ENCODE data around the gene SLC25A41.
"Not testable (repeated sequence)": the region's sequence is repeated elsewhere in the genome, so short reads cannot be mapped to it uniquely, and the experiment has no call there.

Gene SLC25A41

GRCh38 chr19:6431891-6432290 is 1.7 kb downstream of the SLC25A41 start:
- no peak for DNase-seq (ENCODE audit: low read depth, low spot score)
- H3K27ac ChIP-seq, result no peak overlapping the region

DNA sequence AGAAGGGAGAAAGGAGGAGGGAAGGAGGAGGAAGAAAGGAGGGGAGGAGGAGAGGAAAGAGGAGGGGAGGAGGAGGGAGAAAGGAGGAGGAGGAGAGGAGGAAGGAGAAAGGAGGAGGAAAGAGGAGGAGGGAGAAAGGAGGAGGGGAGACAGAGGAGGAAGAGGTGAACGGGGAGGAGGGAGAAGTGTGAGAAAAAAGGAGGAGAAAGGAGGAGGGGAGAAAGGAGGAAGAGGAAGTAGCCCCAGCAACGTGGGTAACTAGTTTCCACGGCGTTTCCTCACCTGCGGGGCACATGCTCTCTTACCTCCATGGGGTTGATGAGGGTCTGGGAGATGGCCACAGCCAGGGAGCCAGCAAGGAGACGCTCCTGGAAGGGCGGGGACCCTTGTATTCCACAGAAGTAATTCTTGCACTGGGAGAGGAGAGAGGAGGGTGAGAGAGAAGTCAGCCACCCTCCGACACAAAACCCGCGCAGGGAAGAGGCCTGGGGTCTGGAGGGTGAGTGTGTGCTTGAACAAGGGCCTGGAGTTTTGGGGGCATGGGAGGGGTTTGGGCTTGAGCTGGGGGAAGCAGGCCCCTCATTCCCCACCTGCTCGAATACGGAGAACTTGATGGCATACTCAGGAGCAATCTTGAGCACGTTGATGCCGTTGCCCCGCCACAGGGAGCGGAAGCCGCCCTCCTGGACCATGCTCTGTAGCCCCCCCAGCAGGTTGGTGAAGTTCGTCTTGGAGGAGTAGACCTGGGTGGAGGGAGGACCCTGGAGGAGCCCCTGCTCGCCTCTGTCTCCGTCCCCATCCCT is 3.9 kb downstream of the SLC25A41 start:
- H3K27ac ChIP-seq, result no peak overlapping the region
- DNase-seq (ENCODE audit: low read depth, low spot score), result no peak

GRCh38 chr19:6428692-6429418 is 4.7 kb downstream of the SLC25A41 start:
- H3K27ac ChIP-seq; DNase-seq (ENCODE audit: low read depth, low spot score): not testable (repeated sequence)

DNA sequence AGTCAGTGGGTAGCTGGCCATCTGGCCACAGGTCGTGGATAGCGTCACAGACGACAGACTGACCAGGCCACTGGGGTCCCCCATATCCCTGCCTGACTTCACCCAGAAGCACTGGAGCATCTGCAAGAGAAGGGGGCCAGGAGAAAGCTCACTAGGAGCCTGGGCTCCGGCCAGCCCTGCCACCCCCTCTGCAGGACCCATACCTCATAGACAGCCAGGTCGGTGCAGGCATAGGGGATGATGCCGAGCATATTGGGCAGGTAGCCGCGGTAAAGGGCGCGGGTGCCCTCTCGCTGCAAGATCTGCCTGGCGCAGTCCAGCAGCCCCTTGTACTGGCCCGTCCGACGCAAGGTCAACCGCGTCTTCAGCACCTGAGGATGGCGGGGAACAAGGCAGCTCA is 6.4 kb downstream of the SLC25A41 start:
- DNase-seq (ENCODE audit: low read depth, low spot score), result no peak
- H3K27ac ChIP-seq, result no peak overlapping the region

- no peak for DNase-seq (ENCODE audit: low read depth, low spot score)
- peak overlapping the region; percentile 59 for H3K27ac ChIP-seq
These were observed 7.6 kb downstream of the SLC25A41 start for GRCh38 chr19:6425732-6426620.

- H3K27ac ChIP-seq, result peak overlapping the region; percentile 59
- peak; percentile 100 for DNase-seq (ENCODE audit: low read depth, low spot score)
These were observed 8.4 kb downstream of the SLC25A41 start for GRCh38 chr19:6424939-6425731.

DNA sequence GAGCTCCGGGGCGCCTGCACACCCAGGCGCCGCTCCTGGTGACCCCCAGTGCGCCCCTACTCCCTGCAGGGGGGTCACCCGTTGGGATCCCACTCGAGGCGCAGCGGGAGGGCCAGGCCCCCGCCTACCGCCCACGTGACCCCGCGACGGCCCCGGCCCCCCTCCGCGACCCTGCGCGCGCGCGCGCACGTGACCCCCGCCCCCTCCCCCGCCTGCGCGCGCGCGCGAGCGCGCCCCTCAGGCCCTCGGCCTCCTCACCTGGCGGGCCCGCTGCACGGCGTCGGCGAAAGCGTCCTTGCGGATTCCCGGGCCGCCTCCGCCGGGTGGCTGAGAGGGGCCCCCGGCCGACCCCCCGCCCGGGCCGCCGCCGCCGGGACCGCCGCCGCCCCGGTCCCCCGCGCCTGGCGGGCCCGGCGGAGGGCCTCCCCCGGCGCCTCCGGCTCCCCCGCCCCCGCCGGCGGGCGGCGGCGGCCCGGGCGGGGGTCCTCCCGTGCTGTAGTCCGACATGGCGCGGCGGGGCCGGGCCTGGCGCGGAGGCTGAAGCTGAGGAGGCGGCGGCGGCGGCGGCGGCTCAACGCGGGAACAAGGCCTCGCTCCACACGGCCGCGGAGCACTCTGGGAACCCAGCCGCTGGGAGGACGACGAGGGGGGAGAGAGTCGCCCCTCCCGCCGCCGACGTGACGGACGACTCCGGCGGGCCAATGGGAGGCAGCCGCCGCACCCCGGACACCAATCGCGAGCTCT is 9.2 kb downstream of the SLC25A41 start, which contains the start of gene KHSRP:
Gene KHSRP, minus strand, starts transcription at position 617 of the 744 bp plus-strand sequence. Its CDS starts 110 bp downstream, at position 507.
- H3K27ac ChIP-seq, result peak within 1 kb of the TSS; percentile 59
- no peak for DNase-seq (ENCODE audit: low read depth, low spot score)

- peak; percentile 3 for DNase-seq (ENCODE audit: low read depth, low spot score)
- peak overlapping the region; percentile 39 for H3K27ac ChIP-seq
These were observed 9.9 kb downstream of the SLC25A41 start for GRCh38 chr19:6423499-6424194.

DNA sequence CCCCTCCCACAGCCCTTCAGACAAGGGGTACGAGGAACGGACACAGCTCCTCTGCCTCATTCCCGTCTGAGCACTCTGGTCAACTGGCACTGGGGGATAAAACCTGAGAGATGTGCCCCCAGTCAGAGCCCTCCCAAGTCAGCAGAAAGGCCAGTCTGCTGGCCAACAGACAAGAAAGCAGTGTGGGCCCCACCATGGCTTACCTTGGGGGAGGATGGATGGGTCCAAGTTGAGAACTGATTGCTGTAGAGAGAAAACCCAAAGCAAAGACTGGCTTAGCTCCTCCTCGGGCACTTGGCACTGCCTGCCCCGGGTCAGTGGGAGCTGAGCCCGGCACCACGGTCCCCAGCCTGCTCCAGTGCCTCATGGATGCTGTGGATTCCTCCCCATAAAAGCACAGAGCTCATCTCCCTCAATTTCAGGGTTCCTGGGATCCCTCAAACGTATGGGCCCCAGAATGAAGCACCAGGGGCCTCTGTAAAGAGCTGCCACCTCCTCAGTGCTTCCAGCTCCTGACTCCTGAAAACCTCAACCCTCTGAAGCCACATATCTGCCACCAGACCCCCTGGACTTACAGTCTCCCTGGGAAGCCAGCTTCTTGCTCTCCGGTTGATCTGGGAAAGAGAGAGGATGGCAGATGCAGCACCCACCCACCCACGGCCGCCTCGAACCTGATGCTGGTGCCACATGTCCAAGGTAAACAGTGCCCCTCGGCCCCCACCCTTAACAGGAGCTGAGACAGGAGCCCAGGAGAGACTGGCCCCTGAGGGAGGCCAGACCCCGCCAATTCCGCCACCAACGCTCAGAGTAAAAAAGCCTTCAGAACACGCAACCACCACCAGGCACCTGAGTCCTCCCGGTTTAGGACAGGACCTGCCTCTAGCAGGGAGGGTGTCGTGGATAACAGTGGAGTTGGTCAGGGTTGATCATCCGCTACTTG is 12.2 kb downstream of the SLC25A41 start:
- H3K27ac ChIP-seq, result no peak overlapping the region
- DNase-seq (ENCODE audit: low read depth, low spot score), result no peak

DNA sequence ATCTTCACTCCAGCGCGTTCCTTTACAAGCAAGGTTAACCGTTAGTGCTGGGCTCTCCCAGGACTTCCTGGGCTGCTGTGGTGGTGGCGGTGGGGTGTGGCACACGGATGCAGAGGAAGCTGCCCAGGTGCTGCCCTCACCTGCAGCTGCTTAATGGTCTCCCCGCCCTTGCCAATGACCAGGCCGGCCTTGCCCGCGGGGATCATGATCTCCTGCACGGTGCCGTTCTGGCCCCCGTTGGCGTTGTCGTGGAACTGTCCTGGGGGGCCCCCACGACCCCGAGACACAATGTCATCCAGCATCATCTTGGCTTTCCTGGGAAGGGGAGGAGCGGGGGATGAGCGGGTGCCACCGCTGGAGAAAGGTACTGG is 15.0 kb downstream of the SLC25A41 start:
- no peak overlapping the region for H3K27ac ChIP-seq
- DNase-seq (ENCODE audit: low read depth, low spot score), result no peak

GRCh38 chr19:6417713-6418561 is 15.6 kb downstream of the SLC25A41 start:
- DNase-seq (ENCODE audit: low read depth, low spot score), result no peak
- H3K27ac ChIP-seq, result no peak overlapping the region

GRCh38 chr19:6416658-6417405 is 16.7 kb downstream of the SLC25A41 start:
- no peak overlapping the region for H3K27ac ChIP-seq
- DNase-seq (ENCODE audit: low read depth, low spot score), result no peak

DNA sequence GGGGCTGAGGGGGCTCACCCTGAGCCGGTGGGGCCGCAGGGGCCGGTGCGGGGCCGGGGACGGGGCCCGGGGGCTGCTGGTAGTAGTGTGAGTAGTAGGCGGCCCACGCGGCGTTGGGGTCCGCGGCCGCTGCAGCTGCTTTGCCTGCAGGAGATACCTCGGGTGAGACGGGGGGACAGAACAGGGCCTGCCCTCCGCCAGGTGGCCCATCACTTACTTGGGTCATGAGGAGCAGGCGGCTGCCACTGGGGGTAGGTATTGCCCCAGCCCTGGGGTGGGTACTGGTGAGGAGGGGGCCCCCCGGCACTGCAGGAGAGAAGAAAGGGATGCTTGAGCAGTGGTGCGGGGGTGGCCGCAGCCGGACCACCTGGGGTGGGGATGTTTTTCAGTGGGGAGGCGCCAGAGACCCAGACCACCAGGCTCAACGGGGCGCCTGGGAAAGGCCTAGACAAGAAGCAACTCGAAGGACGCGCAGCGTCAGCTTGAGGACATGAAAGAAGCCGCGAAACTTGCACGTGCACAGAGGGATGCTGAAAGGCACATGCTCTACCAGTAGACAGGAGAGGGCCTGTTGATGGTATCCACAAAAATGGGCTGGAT is 17.9 kb downstream of the SLC25A41 start:
- H3K27ac ChIP-seq, result no peak overlapping the region
- DNase-seq (ENCODE audit: low read depth, low spot score), result no peak

DNA sequence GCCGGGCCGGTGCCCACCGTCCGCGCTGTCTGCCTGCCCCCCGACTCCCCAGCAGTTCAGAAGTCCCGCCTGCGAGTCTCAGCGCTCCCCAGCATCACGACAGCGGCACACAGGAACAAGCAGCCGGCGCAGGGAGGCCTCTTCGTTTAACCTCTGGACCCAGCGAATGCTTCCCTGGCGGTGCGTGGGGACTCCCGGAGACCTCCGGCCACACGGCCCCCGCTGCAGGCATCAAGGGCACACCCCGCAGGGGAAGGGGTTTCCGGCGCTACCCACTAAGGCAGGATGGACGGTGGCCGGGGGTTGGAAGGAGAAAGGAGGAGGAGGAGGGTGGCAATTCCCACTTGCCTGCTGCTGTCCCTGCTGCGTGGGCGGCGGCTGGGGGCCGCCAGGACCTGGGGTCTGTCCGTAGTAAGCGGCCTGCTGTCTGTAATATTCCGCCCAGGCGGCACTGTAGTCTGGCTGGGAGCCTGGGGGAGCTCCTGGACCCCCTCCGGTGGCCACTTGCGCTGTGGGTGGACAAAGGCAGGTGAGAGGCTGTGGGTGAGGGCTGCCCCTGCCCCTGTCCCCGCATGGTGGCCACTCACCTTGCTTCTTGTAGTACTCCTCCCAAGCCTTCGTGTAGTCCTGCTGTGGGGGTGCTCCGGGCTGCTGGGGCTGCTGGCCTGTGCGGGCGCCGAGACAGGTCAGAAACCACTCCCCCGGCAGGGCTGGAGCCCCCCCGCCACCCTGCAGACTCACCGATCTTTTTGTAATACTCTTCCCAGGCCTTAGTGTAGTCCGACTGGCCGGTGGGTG is 18.6 kb downstream of the SLC25A41 start:
- DNase-seq (ENCODE audit: low read depth, low spot score), result no peak
- H3K27ac ChIP-seq, result no peak overlapping the region

Measured in epithelial cell of prostate (primary cell).